ENCODE results near the gene GXYLT1. TPM values are rescaled to one million over a fixed set of nuclear protein-coding genes. Genes with fewer than 3 reads are reported as not detected.

GXYLT1 gene
- total RNA-seq, 4 donors from 2014 or later: 3.6 to 17.5 (median 8.7) TPM

GRCh38 chr12:42141981-42142606, 2.6 kb downstream of the GXYLT1 start:
- TF ChIP-seq POLR2AphosphoS5 (IDR thresholded peaks at IDR 0.05): no peak
- TF ChIP-seq CTCF (IDR thresholded peaks at IDR 0.05): no peak
- no peak for TF ChIP-seq POLR2A (IDR thresholded peaks at IDR 0.05)
- no peak for TF ChIP-seq EP300 (IDR thresholded peaks at IDR 0.05; ENCODE audit: low read depth)
- in situ Hi-C loops (cut with MboI; ENCODE audit: low pct_ligation_motif_present in 1 of 4, low pct_unique_long_range_greater_than_20kb in 1 of 4, low sequenced_read_pairs in 3 of 4) (loop anchor here in 3 of 4 donors (10.0 to 25.0 kb wide), 5 partner anchors 93 to 1195 kb away; partner anchors contain the start of genes YAF2 (in 2 of the 3), PPHLN1 (in 1 of the 3) and ZCRB1 (in 1 of the 3)), intact Hi-C loops (cut with DNase I; ENCODE audit: low total_unique reads) (loop anchor here (5.0 kb wide), 1 partner anchor 95 kb away; the partner anchor contains the start of gene YAF2)
- H3K27ac ChIP-seq: no peak overlapping the region
- H3K4me3 ChIP-seq: no peak overlapping the region
- no peaks in the 10 kb centered on the region for H3K27me3 ChIP-seq
- peaks cover 0 to 27% (median 10%) of the 10 kb centered on the region in 4 donors for H3K4me1 ChIP-seq
- 85 to 94% methylated on average over 3 of the region's 3 CpGs for WGBS, 2 donors (ENCODE audit: low coverage in 1 of 2)
- DNase-seq: no peak
- no peaks in the 10 kb centered on the region for H3K36me3 ChIP-seq
- H3K9me3 ChIP-seq: no peaks in the 10 kb centered on the region

GRCh38 chr12:42140901-42141300, 3.8 kb downstream of the GXYLT1 start:
- no peak for DNase-seq
- in situ Hi-C loops (cut with MboI; ENCODE audit: low pct_ligation_motif_present in 1 of 4, low pct_unique_long_range_greater_than_20kb in 1 of 4, low sequenced_read_pairs in 3 of 4) (loop anchor here in 3 of 4 donors (10.0 to 25.0 kb wide), 5 partner anchors 94 to 1196 kb away; partner anchors contain the start of genes YAF2 (in 2 of the 3), PPHLN1 (in 1 of the 3) and ZCRB1 (in 1 of the 3)), intact Hi-C loops (cut with DNase I; ENCODE audit: low total_unique reads) (loop anchor here (5.0 kb wide), 1 partner anchor 96 kb away; the partner anchor contains the start of gene YAF2)
- Histone ChIP-seq H3K4me3 (no peak overlapping the region), H3K27me3 (no peaks in the 10 kb centered on the region), H3K27ac (no peak overlapping the region), H3K4me1 (peaks cover 0 to 27% (median 10%) of the 10 kb centered on the region in 4 donors), H3K9me3 (no peaks in the 10 kb centered on the region), H3K36me3 (no peaks in the 10 kb centered on the region)
- no peak for TF ChIP-seq POLR2AphosphoS5 (IDR thresholded peaks at IDR 0.05)
- no peak for TF ChIP-seq POLR2A (IDR thresholded peaks at IDR 0.05)
- TF ChIP-seq EP300 (IDR thresholded peaks at IDR 0.05; ENCODE audit: low read depth): no peak
- no peak for TF ChIP-seq CTCF (IDR thresholded peaks at IDR 0.05)
- WGBS, 2 donors (ENCODE audit: low coverage in 1 of 2): 56 to 57% methylated on average over 3 of the region's 3 CpGs

GRCh38 chr12:42135259-42135814, 9.3 kb downstream of the GXYLT1 start:
- no peak overlapping the region for H3K27ac ChIP-seq
- no peak for TF ChIP-seq POLR2A (IDR thresholded peaks at IDR 0.05)
- TF ChIP-seq CTCF (IDR thresholded peaks at IDR 0.05): no peak
- no peak for TF ChIP-seq POLR2AphosphoS5 (IDR thresholded peaks at IDR 0.05)
- TF ChIP-seq EP300 (IDR thresholded peaks at IDR 0.05; ENCODE audit: low read depth): no peak
- H3K4me1 ChIP-seq: peaks cover 0 to 10% (median 0%) of the 10 kb centered on the region in 4 donors
- 85 to 86% methylated on average over 3 of the region's 3 CpGs for WGBS, 2 donors (ENCODE audit: low coverage in 1 of 2)
- no peaks in the 10 kb centered on the region for H3K9me3 ChIP-seq
- H3K4me3 ChIP-seq: no peak overlapping the region
- intact Hi-C loops (cut with DNase I; ENCODE audit: low total_unique reads): no loop called here
- H3K27me3 ChIP-seq: no peaks in the 10 kb centered on the region
- in situ Hi-C loops (cut with MboI; ENCODE audit: low pct_ligation_motif_present in 1 of 4, low pct_unique_long_range_greater_than_20kb in 1 of 4, low sequenced_read_pairs in 3 of 4): loop anchor here in 3 of 4 donors (10.0 to 25.0 kb wide), 3 partner anchors 102 to 1202 kb away; partner anchors contain the start of gene YAF2 (in 1 of the 3)
- no peaks in the 10 kb centered on the region for H3K36me3 ChIP-seq
- no peak for DNase-seq

GRCh38 chr12:42130672-42131402, 13.8 kb downstream of the GXYLT1 start:
- Histone ChIP-seq H3K9me3 (no peaks in the 10 kb centered on the region), H3K4me1 (peaks cover 0 to 10% (median 0%) of the 10 kb centered on the region in 4 donors), H3K36me3 (no peaks in the 10 kb centered on the region), H3K4me3 (no peak overlapping the region), H3K27me3 (no peaks in the 10 kb centered on the region), H3K27ac (no peak overlapping the region)
- in situ Hi-C loops (cut with MboI; ENCODE audit: low pct_ligation_motif_present in 1 of 4, low pct_unique_long_range_greater_than_20kb in 1 of 4, low sequenced_read_pairs in 3 of 4) (loop anchor here in 3 of 4 donors (10.0 to 25.0 kb wide), 3 partner anchors 106 to 1206 kb away; partner anchors contain the start of gene YAF2 (in 1 of the 3)), intact Hi-C loops (cut with DNase I; ENCODE audit: low total_unique reads) (no loop called here)
- DNase-seq: no peak
- TF ChIP-seq CTCF (IDR thresholded peaks at IDR 0.05) (no peak), EP300 (IDR thresholded peaks at IDR 0.05; ENCODE audit: low read depth) (no peak), POLR2A (IDR thresholded peaks at IDR 0.05) (no peak), POLR2AphosphoS5 (IDR thresholded peaks at IDR 0.05) (no peak)
- WGBS, 2 donors (ENCODE audit: low coverage in 1 of 2): 67 to 77% methylated on average over 3 to 4 of the region's 4 CpGs
